ENCODE data around the gene CNN2.

The CNN2 gene

GRCh38 chr19:1032264-1032867 is 6.0 kb downstream of the CNN2 start:
- H2AFZ ChIP-seq (ENCODE audit: low read length), result no peak overlapping the region
- no peaks in the 10 kb centered on the region for H4K20me1 ChIP-seq (ENCODE audit: insufficient read depth, low read length)
- TF ChIP-seq EZH2phosphoT487 (IDR thresholded peaks at IDR 0.05; ENCODE audit: low read length) (no peak), CTCF (IDR thresholded peaks at IDR 0.05; ENCODE audit: low read length) (no peak), EZH2 (optimal IDR thresholded peaks at IDR 0.05; ENCODE audit: low read depth, low read length) (no peak)
- peaks cover 5% of the 10 kb centered on the region; the same call in 1 of the 2 replicates for H3K36me3 ChIP-seq (replicated peaks; ENCODE audit: insufficient read depth, low read length)
- no peak for DNase-seq
- H3F3A ChIP-seq (ENCODE audit: insufficient read depth, low read length), result peaks cover 28% of the 10 kb centered on the region
- no peaks in the 10 kb centered on the region for H3K27me3 ChIP-seq (replicated peaks; ENCODE audit: insufficient read depth, low read length)
- H3K79me2 ChIP-seq (ENCODE audit: low read length), result peaks cover 63% of the 10 kb centered on the region
- no peak overlapping the region for H3K27ac ChIP-seq (ENCODE audit: low read length)
- H3K9ac ChIP-seq (ENCODE audit: low read length), result no peak overlapping the region
- H3K4me2 ChIP-seq (ENCODE audit: low read depth, low read length), result no peak overlapping the region
- peaks cover 10% of the 10 kb centered on the region for H3K4me1 ChIP-seq (ENCODE audit: low read length)
- H3K9me2 ChIP-seq (replicated peaks; ENCODE audit: insufficient read depth, low read length), result no peaks in the 10 kb centered on the region
- H3K9me3 ChIP-seq (replicated peaks; ENCODE audit: insufficient read depth, low read length), result no peaks in the 10 kb centered on the region
- H3K4me3 ChIP-seq (ENCODE audit: low read length), result no peak overlapping the region

DNA sequence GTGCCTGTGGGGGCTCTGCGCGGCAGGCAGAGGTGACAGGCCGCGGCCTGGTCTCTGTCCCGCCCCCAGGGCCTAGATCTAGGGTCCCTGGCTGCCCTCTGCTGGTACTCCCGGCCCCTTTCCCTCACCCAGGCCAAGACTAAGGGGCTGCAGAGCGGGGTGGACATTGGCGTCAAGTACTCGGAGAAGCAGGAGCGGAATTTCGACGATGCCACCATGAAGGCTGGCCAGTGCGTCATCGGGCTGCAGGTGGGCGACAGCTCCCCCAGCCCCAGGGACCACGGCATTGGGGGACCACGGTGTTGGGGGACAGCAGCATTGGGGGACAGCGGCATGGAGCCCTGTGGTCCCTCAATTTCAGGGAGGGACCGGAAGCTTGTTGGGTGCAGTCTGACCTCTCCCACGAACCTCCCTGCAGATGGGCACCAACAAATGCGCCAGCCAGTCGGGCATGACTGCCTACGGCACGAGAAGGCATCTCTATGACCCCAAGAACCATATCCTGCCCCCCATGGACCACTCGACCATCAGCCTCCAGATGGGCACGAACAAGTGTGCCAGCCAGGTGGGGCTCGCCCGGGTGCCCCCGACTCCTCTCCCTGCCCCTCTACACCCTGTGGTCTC is 9.7 kb downstream of the CNN2 start:
- no peak overlapping the region for H3K27ac ChIP-seq (ENCODE audit: low read length)
- H3K9me3 ChIP-seq (replicated peaks; ENCODE audit: insufficient read depth, low read length), result no peaks in the 10 kb centered on the region
- peaks cover 33% of the 10 kb centered on the region for H3K4me1 ChIP-seq (ENCODE audit: low read length)
- H3K4me3 ChIP-seq (ENCODE audit: low read length), result no peak overlapping the region
- peaks cover 5% of the 10 kb centered on the region; the same call in 1 of the 2 replicates for H3K36me3 ChIP-seq (replicated peaks; ENCODE audit: insufficient read depth, low read length)
- no peak for DNase-seq
- H3K4me2 ChIP-seq (ENCODE audit: low read depth, low read length), result no peak overlapping the region
- H3K9me2 ChIP-seq (replicated peaks; ENCODE audit: insufficient read depth, low read length), result no peaks in the 10 kb centered on the region
- peaks cover 48% of the 10 kb centered on the region for H3F3A ChIP-seq (ENCODE audit: insufficient read depth, low read length)
- H3K79me2 ChIP-seq (ENCODE audit: low read length), result peaks cover 38% of the 10 kb centered on the region
- H4K20me1 ChIP-seq (ENCODE audit: insufficient read depth, low read length), result no peaks in the 10 kb centered on the region
- TF ChIP-seq CTCF (IDR thresholded peaks at IDR 0.05; ENCODE audit: low read length) (no peak), EZH2phosphoT487 (IDR thresholded peaks at IDR 0.05; ENCODE audit: low read length) (no peak), EZH2 (optimal IDR thresholded peaks at IDR 0.05; ENCODE audit: low read depth, low read length) (no peak)
- H3K9ac ChIP-seq (ENCODE audit: low read length), result no peak overlapping the region
- H2AFZ ChIP-seq (ENCODE audit: low read length), result no peak overlapping the region
- no peaks in the 10 kb centered on the region for H3K27me3 ChIP-seq (replicated peaks; ENCODE audit: insufficient read depth, low read length)

- Histone ChIP-seq H2AFZ (ENCODE audit: low read length) (no peak overlapping the region), H3K4me2 (ENCODE audit: low read depth, low read length) (peak overlapping the region; percentile 66), H4K20me1 (ENCODE audit: insufficient read depth, low read length) (no peaks in the 10 kb centered on the region), H3F3A (ENCODE audit: insufficient read depth, low read length) (peaks cover 40% of the 10 kb centered on the region), H3K27me3 (replicated peaks; ENCODE audit: insufficient read depth, low read length) (no peaks in the 10 kb centered on the region), H3K27ac (ENCODE audit: low read length) (peak overlapping the region; percentile 89), H3K4me1 (ENCODE audit: low read length) (peaks cover 37% of the 10 kb centered on the region), H3K4me3 (ENCODE audit: low read length) (peak overlapping the region; percentile 36), H3K9ac (ENCODE audit: low read length) (peak overlapping the region; percentile 52; the same call in 1 of the 2 replicates), H3K9me2 (replicated peaks; ENCODE audit: insufficient read depth, low read length) (no peaks in the 10 kb centered on the region), H3K9me3 (replicated peaks; ENCODE audit: insufficient read depth, low read length) (no peaks in the 10 kb centered on the region), H3K79me2 (ENCODE audit: low read length) (peaks cover 36% of the 10 kb centered on the region), H3K36me3 (replicated peaks; ENCODE audit: insufficient read depth, low read length) (no peaks in the 10 kb centered on the region)
- DNase-seq, result peak; percentile 63
- TF ChIP-seq CTCF (IDR thresholded peaks at IDR 0.05; ENCODE audit: low read length) (no peak), EZH2phosphoT487 (IDR thresholded peaks at IDR 0.05; ENCODE audit: low read length) (no peak), EZH2 (optimal IDR thresholded peaks at IDR 0.05; ENCODE audit: low read depth, low read length) (no peak)
These were observed 11.2 kb downstream of the CNN2 start for GRCh38 chr19:1037621-1038064.

Data from MM.1S (cell line).